ENCODE data around the gene PIK3C2G.

PIK3C2G gene

DNA sequence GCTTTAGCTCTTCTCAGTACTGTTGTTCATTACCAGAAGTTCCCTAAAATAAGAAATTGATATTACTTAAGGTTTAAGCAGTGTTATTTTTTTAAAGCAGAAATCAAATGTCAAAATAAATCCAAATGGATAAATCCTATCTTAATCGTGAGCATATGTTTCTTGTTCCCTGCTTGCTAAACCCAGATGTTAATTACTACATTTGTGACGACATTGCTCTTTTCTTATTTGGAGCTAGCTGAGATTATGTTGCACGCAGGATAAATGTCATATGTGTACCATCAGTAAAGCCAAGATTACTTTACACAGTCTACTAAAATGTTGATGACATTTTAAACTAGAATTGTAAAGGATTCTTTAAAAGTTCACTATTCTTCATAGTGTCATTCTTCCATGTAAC, 319.0 kb downstream of the PIK3C2G start:
- DNase-seq, result no peak

DNA sequence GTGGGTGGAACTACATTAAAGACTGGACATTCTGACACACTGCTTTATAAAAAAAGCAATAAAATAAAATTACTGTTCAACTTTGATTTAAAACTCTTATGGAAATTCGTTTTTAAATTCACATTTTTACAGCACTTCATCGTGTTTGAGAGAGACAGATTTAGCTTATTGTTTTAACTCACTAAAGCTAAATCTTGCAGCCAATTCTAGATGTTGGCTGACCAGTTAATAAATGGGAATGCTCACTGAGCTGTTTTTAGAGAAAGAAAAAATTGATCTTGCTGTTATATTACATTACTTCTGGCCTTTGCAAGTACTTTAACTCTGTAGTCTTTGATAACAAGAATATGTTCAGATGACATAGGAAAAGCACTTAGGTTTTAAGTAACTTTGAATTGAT, 319.4 kb downstream of the PIK3C2G start:
- DNase-seq, result no peak

DNA sequence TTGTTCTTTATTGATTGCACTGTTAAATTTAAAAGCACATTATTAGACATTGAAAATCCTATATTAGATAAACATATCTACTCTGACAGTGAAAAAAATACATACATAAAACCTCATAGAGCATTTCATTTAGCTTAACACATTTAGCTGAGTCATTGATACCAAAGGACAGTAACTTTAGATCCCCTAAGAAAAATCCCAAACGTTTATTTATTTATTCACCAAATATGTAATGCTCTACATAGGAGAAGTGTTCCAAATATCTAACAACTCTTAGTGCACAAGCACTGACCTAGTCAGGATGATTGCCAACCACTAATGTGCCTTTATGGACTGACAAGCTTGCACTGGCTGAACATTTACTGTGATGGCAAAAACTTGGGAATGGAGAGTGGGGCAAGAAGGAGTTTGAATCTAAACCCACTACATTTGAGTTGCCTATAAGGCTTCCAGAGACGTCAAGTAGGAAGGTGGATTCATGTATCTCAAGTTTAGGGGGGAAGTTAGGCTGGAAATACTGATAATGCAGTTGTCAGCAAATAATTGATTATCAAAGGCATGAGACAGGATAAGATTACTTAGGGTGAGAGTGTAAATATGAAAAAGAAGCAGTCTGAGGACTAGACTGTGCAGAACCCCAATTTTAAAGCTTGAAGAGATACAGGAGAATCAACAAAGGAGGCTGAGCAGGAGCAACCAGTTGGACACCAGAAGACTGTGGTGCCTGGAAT, 320.1 kb downstream of the PIK3C2G start:
- no peak for DNase-seq

DNA sequence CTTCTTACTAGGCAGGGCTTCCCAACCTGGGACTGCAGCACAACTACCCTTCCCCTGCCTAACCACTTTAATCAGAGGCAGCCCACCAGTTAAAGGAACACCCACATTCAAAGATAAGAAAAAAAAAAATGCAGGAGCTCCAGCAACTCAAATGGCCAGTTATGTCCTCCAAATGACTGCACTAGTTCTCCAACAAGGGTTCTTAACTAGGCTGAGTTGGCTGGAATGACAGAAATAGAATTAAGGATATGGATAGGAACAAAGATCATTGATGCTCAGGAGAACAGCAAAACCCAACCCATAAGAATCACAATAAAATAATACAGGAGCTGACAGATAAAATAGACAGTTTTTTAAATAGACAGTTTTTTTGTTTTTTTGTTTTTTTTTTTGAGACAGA, 322.3 kb downstream of the PIK3C2G start:
- no peak for DNase-seq

DNA sequence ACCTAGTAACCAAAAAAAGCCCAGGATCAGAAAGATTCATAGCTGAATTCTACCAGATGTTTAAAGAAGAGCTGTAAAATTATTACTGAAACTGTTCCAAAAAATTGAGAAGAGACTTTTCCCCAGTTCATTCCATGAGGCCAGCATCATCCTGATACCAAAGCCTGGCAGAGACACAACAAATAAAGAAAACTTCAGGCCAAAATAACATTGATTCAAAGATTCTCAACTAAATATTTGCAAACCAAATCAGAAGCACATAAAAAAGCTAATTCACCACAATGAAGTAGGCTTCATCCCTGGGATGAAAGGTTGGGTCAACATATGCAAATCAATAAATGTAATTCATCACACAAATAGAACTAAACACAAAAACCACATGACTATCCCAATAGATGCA, 325.3 kb downstream of the PIK3C2G start:
- peak; percentile 15 for DNase-seq

DNA sequence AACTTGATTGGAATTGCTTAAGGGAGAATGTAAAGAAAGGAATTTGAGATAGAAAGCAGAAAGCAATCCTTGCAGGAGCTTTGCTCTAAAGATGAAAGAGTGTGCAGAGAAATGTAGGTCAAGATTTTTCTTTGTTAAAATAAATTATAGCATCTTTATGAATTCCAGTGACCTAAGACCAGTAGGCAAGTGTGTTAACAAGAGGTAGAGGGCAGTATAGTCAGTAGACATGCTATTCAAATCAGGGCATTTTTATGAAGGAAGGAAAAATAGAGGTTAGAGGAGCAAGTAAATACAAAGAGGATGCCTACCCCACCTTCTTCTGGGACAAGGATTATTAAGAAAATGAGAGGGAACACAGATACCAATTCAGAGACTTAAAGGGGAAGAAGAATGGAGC, 328.0 kb downstream of the PIK3C2G start:
- DNase-seq, result no peak

DNA sequence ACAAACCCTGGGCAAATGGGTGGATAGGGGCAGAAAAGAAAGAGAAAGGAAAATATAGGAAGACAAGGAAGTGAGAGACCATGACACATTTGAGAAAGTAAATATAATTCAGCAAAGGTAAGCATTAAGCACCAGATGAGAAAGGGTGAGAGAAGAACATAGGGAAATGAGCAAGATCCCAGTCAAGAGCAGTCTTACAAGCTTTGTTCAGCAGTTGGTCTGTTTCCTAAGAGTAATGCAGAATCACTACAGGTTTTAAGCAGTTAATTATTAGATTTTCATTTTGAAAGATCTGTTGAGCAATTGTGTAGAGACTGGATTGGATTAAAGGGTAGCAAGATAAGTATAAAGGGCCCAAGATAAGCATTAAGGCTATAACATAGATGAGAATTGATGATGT, 330.2 kb downstream of the PIK3C2G start:
- DNase-seq, result no peak

DNA sequence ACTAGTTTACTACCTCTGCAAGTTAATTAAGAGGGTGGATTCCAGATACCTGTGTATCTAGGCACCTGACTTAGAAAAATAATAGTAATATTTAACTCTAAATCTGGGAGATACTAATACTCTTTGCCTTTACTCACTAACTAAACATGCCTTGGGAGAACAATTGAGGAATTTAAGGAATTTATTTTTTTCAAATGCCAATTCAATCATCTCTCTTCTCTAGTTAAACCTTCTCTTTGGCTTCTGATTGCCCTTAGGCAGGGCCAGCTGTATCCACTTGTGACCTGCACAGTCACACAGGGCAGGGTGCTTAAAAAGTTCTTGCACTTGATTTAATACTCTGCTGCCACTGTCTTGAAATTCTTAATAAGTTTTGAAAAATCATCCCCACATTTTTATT, 334.1 kb downstream of the PIK3C2G start:
- no peak for DNase-seq

DNA sequence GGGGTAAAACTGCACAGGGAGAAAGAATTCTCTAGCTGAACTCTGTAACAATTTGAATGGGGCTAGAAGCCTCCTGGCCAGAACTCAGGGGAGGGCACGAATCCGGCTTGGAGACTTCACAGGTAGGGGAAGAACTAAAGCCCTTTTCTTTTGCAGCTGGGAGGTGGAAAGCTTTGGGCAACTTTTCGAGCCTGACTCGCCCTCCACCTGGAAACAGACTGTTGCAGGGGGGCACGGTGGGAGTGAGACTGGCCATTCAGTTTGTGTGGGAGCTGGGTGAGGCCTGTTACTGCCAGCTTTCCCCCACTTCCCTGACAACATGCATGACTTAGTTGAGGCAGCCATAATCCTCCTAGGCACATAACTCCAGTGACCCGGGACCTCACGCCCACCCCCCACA, 340.6 kb downstream of the PIK3C2G start:
- no peak for DNase-seq

DNA sequence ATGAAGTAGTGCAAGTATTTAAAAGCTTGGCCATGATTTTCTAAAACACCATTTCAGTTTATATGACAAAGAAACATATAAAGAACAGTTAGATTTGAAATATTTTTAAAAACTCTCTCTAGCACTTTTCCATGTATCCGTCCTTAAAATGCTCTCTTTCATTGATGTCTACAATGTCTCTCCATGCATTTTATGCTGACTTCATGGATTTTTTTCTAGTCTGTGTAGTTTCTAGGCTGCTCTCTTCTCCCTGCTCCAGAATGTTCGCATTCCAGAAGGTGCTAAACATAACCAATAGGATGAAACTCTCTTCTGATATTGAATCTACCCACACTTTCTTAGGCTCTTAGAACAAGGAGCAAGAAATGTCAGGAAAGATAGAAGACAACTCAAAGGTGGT, 351.7 kb downstream of the PIK3C2G start:
- no peak for DNase-seq

DNA sequence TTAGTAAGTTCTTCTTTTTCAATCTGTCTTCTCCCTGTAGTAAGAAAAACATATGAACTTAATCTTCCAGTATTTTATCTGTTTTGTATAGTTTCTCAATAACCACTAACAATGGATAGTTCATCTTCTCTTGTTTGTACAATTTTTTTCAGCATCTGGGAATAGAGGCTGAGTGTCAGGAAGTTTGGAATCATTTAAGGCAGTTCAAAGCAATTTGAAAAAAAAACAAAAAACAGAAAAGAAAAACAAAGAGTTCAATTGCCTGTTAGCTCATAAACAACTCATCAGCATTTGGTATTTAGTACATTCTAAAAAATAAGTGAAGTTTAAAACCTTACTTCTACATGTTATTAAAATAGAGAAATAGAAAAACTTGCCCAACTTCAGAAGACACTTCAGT, 359.7 kb downstream of the PIK3C2G start:
- DNase-seq, result no peak

DNA sequence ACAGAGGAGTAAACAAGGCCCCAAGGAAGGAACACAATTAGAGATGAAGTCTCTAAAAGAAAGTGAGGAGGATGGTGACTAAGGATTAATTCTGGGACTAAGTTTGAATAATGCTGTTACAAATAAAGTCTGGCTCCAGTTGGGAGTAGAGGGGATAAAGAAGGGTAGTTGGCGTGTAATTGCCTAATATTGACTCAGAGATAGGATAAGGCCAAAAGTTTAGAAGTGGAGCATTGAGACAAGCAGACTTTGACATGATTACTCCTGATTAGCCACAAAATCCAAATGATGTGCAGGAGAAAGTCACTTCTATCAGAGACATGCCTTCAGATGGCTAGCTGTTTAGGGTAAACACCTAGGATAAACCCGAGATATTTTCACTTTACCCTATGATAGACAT, 368.1 kb downstream of the PIK3C2G start:
- DNase-seq, result no peak

DNA sequence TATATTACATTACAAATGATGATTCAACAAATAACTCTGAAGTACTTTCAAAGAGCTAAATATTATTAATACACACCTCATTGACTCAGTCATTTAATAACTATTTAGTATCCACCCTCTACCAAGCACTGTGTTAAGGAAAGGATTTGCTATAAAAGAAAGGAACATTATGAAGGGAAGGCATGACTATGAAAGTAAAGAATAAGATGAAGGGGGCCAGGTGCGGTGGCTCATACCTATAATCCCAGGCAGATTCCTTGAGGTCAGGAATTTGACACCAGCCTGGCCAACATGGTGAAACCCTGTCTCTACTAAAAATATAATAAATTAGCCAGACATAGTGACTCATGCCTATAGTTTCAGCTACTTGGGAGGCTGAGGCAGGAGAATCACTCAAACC, 368.6 kb downstream of the PIK3C2G start:
- DNase-seq, result no peak

DNA sequence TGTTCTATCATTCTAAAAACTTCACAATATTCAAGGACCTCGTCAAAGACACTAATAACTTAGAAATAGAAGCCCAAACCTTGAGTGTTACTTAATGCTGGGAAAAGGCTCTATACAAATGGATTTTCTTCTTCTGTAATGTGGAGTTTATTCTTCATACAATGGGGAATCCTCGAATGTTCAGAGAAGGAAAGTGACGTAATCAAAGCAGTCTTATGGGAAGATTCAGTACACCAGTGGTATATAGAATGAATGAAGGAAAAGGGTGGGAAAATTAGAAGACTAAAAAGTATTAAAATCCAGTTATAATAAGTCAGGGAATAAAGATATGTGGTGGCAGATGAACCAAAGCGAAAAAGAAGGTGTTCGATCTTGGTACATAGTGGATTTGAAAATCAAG, 370.0 kb downstream of the PIK3C2G start:
- no peak for DNase-seq

DNA sequence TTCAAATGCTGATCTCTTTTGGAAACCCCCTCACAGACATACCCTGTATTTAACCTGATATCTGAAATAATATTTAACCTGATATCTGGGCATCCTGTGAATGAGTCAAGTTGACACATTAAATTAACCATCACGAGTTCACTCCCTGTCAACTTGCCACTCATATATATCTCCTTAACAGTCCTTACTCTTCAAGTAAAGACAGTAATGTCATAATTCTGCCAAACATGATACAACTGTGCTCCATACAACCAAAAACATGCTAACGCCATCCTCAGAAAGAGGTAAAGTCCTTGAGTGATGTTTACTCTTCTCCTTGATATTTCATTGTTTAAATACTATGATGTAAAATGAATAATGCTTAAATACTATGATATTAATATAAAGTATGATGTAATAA, 371.5 kb downstream of the PIK3C2G start:
- DNase-seq, result no peak

DNA sequence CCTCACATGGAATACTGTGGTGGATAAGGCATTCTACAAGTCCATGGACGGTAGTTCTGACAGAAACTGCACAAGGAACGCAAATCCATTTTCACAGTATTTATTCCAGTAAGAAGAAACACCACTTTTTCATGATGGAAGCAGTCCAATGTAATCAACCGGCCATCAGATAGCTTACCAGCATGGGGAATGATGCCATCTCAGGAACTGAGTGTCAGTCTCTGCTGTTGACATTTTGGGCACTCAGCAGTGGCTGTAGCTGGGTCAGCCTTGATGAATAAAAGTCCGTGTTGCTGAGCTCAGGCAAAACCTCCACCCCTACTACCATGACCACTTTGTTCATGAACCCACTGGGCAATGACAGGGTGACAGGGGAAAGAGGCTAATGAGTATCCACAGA, 373.1 kb downstream of the PIK3C2G start:
- no peak for DNase-seq

DNA sequence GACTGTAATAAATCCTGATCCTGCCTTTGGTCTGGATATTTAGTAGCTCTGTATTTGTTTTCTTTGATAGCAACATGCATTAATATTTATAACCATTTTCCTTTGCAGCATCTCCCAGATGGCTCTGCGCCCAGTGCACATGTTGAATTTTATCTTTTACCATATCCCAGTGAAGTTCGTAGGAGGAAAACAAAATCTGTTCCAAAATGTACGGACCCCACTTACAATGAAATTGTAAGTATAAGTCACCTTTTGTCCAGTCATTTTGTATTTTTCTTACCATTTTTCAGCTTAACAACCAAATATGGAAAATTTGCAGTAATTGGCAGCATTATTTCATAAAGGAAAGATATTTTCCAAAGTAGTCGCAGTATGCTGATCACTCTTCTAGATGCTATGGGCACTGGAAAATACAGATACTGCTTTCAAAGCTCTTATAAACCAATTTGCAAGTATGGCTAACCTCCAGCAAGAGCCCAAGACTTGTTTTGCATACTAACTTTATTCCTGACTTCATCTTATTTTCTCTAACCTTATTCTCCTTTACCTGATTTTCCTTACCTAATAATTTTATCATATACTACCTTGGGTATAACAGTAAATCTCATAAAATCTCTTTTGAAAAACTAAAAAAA, 379.1 kb downstream of the PIK3C2G start:
- DNase-seq, result no peak

DNA sequence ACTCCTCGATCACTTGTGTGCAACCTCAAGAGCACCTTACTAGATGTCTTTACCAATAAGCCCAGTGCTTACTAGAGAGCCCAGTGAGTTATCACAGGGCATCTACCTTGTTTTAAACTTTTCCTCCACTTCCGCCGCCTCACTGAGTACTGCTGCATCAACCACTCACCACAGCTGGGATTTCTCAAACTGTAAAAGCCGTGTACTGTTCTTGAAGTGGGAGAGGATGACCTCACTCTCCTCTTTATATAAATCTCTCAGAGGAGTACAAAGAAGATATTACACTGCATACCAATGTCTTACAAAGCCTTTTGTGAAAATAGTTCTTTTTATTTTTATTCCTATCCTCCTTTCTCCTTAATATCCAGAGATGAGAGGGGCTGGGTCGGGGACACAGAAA, 382.4 kb downstream of the PIK3C2G start:
- no peak for DNase-seq

DNA sequence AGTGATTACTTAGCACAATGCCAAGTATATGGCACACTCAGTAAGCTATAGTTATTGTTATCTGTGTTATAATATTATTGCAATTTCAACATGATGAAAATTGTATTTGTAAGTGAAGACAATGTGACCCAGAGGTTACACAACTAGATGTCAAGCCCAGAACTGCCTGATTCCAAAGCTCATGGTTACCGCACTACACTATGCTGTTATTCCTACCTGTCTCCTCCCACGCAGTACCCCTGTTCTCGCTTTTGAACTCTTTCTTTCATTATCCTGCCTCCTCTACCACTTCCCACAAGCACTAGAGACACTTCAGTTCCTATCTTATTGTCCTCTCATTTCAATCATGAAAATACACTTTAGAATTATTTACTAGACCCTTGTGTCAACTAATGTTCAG, 383.2 kb downstream of the PIK3C2G start:
- no peak for DNase-seq

DNA sequence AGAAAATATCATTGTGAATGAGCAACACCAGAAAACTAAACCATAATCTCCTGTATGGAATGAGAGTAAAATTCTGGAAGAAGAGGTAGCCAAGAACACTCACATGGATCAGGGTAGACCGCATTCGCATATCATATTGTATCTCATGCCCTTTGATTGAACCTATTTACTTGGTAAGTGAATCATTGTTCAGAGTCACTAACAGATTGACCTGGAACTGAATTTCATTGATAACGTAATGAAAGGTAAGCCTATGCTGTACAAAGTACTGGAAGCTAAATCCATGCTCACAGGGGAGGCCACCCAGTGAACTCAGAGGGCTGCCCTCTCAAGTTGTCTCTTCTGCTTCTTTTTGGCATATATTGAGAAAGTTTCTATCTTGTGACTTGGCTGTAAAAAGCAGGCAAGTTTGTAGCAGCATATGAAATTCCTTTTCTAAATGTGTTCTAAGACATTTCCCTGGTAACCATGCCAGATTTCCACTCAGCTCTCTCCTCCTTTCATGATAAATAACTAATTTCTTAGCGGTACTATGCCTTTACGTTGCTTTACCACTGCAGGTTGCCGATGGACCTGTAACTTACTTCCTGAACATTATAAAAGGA, 385.1 kb downstream of the PIK3C2G start:
- no peak for DNase-seq

DNA sequence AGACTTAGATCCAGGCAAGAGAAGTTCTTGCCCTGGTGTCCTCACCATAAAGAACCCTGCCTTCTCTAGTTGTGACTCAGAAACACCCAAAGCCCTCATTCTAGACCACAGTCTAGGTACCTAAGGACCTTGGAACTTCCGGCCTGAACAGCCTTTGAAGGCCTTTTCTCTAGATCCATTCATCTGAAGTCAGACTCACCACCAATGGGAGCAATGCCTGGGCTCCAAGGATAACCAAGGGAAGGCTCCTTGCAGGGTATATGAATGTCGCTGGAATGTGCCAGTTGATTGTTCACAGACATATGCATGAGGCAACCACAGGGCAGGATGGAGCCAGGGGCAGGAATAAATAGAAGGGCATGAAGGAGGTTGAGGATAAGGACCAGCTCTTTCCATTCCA, 390.2 kb downstream of the PIK3C2G start:
- no peak for DNase-seq

DNA sequence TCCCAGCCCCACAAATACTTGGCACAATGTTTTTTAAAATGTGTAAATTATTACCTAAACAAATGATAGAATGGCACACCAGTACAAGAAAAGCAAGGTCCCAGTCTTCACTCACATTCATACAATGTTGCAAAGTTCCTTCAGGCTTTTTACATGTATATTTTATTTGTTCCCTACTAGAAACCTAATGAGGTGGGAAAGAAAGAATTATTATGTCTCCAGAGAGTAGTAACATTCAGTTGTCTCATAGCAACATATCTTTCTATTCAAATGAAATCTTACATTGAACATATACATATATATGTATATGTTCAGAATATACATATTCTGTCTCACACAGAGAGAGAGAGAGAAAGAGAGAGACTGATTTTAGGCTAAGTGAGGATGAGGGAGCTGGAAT, 391.3 kb downstream of the PIK3C2G start:
- DNase-seq, result no peak

DNA sequence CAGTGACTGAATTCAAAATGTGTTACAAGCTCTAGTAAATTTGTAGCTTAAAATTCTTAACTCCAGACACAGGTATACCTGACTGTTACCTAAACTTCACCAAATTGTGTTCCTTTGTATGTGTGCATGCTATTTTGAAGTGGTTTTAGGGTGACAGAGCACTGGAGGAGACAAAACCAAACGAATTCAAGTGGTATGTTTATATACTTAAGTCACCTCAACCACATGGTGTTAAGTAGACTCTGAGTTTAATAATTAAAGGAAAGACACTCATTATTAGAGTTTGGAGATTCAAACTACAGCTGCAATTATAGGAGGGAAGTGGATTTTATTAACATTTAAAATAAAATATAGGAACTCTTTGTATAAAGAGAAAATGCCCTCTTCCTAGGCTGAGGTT, 392.1 kb downstream of the PIK3C2G start:
- DNase-seq, result no peak

DNA sequence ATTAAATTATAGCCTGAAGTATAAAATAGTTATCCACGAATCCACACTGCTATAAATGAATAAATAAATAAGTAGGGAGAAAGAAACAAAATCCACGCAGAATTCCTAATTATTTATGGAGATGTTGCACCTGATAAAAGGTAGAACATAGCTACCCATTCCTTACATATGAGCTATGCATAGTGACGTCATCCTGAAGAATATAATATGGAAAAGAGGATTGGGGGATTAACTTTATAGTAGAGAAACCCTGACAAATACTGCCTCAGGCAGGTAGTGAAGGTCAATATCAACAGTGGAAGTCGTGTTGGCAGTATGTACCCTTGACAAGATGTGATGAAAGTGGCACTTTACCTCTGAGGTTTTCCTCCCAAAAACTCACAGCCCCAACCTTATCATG, 394.0 kb downstream of the PIK3C2G start:
- DNase-seq, result no peak

DNA sequence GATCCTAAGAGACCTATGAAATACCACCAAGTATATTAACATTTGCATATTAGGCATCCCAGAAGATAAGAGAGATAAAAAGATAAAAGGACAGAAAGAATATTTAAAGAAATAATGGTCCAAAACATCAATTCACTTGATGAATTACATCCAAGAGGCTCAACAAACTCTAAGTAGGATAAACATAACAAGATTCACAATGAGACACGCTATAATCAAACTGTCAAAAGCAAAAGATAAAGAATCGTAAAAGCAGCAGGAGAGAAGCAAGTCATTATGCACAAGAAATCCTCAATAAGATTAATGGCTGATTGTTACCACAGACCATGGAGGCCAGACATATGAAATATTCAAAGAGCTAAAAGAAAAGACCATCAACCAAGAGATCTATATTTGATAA, 396.9 kb downstream of the PIK3C2G start:
- no peak for DNase-seq
